Measurements from ENCODE around the gene ATP8B1. TPM values are rescaled to one million over a fixed set of nuclear protein-coding genes. Genes with fewer than 3 reads are reported as not detected.

ATP8B1 gene
- total RNA-seq, 1 experiment from 2014 or later, result 15.9 TPM

DNA sequence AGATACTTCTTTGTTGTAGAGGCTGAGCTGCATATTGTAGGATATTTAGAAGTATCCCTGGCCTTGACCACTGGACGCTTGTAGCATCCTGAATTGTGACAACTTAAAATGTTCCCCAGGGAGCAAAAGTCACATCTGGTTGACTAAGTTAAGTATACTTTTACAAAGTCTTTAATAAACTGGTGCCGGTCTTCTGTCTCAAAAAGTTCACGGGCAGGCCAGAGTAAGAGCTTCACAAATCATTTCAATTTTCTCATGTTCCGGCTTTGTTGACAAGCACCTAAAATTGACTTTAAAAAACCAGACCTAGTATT lies 18.4 kb downstream of the ATP8B1 start:
- H3K9ac ChIP-seq (ENCODE audit: low read length), result no peak overlapping the region
- no peak overlapping the region for H2AFZ ChIP-seq (ENCODE audit: low read depth, low read length, poor library complexity, severe bottlenecking)
- intact Hi-C loops (cut with micrococcal nuclease), result no loop called here
- ATAC-seq (no peak), DNase-seq (ENCODE audit: low read depth, low spot score) (no peak)
- RAD21 ChIA-PET (ENCODE audit: low non-redundant PET in 1 of 2, low total read pairs in 2 of 2, uncharacterized antibody in 2 of 2, unreplicated experiment in 2 of 2), result no interaction called here
- POLR2A ChIA-PET, result no interaction called here
- peaks cover 15% of the 10 kb centered on the region; the same call in 1 of the 2 replicates for H3K79me2 ChIP-seq (ENCODE audit: insufficient read depth, low read length)
- H3K4me1 ChIP-seq (ENCODE audit: control insufficient read depth in 1 of 2, insufficient read depth in 2 of 2, low read length in 2 of 2), result peaks cover 40 to 69% of the 10 kb centered on the region in 2 experiments
- no peaks in the 10 kb centered on the region for H3K27me3 ChIP-seq (ENCODE audit: insufficient read depth, low read length)
- no peaks in the 10 kb centered on the region for H3K9me3 ChIP-seq (ENCODE audit: control insufficient read depth in 1 of 2, insufficient read depth in 1 of 2, low read depth in 1 of 2, low read length in 2 of 2)
- CTCF ChIA-PET, result no interaction called here
- no peaks in the 10 kb centered on the region for H4K20me1 ChIP-seq (ENCODE audit: insufficient read depth)
- no peak overlapping the region for H3K4me2 ChIP-seq (ENCODE audit: low read length)
- H3K9me2 ChIP-seq (ENCODE audit: insufficient read depth), result no peaks in the 10 kb centered on the region
- H3K27ac ChIP-seq (ENCODE audit: low read depth, low read length), result no peak overlapping the region
- BruUV-seq (replicated peaks), result no TSS peak
- H3K4me3 ChIP-seq (replicated peaks in 1 of 2; ENCODE audit: low read depth in 1 of 2, low read length in 2 of 2), result no peak overlapping the region
- no peaks in the 10 kb centered on the region for H3K36me3 ChIP-seq (ENCODE audit: control insufficient read depth in 1 of 2, insufficient read depth in 2 of 2, low read length in 2 of 2)
- TF ChIP-seq YY1 (IDR thresholded peaks at IDR 0.05; ENCODE audit: extremely low read depth, insufficient replicate concordance, low read depth, low read length) (no peak), SIN3A (IDR thresholded peaks at IDR 0.05; ENCODE audit: low read depth) (no peak), SRF (IDR thresholded peaks at IDR 0.05; ENCODE audit: low read depth) (no peak), EZH2phosphoT487 (IDR thresholded peaks at IDR 0.05; ENCODE audit: borderline replicate concordance) (no peak), RAD21 (IDR thresholded peaks at IDR 0.05; ENCODE audit: low read depth) (no peak), MAX (IDR thresholded peaks at IDR 0.05) (no peak), ZFX (IDR thresholded peaks at IDR 0.05) (no peak), POLR2A (IDR thresholded peaks at IDR 0.05; ENCODE audit: borderline replicate concordance, extremely low read depth, insufficient read depth, insufficient read length) (no peak), EGR1 (IDR thresholded peaks at IDR 0.05; ENCODE audit: low read depth) (no peak), SP1 (IDR thresholded peaks at IDR 0.05; ENCODE audit: low read depth) (no peak)
- TF ChIP-seq, protein P1, sequence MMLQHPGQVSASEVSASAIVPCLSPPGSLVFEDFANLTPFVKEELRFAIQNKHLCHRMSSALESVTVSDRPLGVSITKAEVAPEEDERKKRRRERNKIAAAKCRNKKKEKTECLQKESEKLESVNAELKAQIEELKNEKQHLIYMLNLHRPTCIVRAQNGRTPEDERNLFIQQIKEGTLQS (IDR thresholded peaks at IDR 0.05), result no peak

DNA sequence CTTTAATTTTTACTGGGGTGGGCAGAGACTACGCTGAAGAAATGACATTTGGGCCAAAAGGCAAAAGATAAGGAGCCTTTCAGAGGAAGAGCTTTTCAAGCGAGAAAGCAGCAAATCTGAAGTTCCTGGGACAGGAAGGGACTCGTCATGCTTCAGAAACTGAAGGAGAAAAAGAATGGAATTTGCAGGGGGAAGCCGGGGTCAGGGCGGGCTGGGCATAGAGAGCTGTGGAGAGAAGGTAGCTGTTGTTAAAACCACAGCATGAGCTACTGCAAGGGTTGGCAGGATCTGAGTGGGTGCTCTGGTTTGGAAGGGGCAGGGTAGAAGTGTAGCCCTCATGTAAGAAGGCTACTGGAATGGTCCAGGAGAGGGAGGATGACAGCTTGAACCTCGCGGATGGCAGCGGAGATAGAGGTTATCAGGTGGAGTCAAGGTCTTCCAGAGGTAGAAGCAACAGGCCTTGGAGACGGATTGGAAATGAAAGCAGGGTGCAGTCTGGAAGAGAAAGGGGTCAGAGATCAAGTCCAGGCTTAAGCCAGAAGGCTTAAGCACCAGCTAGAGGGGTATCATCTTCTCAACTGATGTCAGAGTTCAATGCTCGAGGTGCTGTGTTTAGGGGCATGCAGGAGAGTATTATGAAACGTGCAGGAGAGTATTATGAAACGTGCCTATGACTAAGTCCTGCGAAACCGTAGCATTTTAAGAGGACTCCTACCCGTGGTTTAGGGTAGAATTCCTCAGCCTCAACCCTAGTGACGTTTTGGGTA lies 18.9 kb downstream of the ATP8B1 start:
- Histone ChIP-seq H2AFZ (ENCODE audit: low read depth, low read length, poor library complexity, severe bottlenecking) (no peak overlapping the region), H3K9me3 (ENCODE audit: control insufficient read depth in 1 of 2, insufficient read depth in 1 of 2, low read depth in 1 of 2, low read length in 2 of 2) (no peaks in the 10 kb centered on the region), H3K27ac (ENCODE audit: low read depth, low read length) (no peak overlapping the region), H3K9ac (ENCODE audit: low read length) (no peak overlapping the region), H3K4me3 (replicated peaks in 1 of 2; ENCODE audit: low read depth in 1 of 2, low read length in 2 of 2) (no peak overlapping the region), H3K79me2 (ENCODE audit: insufficient read depth, low read length) (peaks cover 15% of the 10 kb centered on the region; the same call in 1 of the 2 replicates), H4K20me1 (ENCODE audit: insufficient read depth) (no peaks in the 10 kb centered on the region), H3K27me3 (ENCODE audit: insufficient read depth, low read length) (no peaks in the 10 kb centered on the region), H3K4me1 (ENCODE audit: control insufficient read depth in 1 of 2, insufficient read depth in 2 of 2, low read length in 2 of 2) (peaks cover 38 to 67% of the 10 kb centered on the region in 2 experiments), H3K9me2 (ENCODE audit: insufficient read depth) (no peaks in the 10 kb centered on the region), H3K4me2 (ENCODE audit: low read length) (no peak overlapping the region), H3K36me3 (ENCODE audit: control insufficient read depth in 1 of 2, insufficient read depth in 2 of 2, low read length in 2 of 2) (no peaks in the 10 kb centered on the region)
- ATAC-seq (no peak), DNase-seq (ENCODE audit: low read depth, low spot score) (no peak)
- BruUV-seq (replicated peaks), result no TSS peak
- ChIA-PET POLR2A (no interaction called here), CTCF (no interaction called here), RAD21 (ENCODE audit: low non-redundant PET in 1 of 2, low total read pairs in 2 of 2, uncharacterized antibody in 2 of 2, unreplicated experiment in 2 of 2) (no interaction called here)
- intact Hi-C loops (cut with micrococcal nuclease), result no loop called here
- TF ChIP-seq POLR2AphosphoS5 (IDR thresholded peaks at IDR 0.05; ENCODE audit: low read depth, low read length), result no peak
- TF ChIP-seq FOSL1 (IDR thresholded peaks at IDR 0.05; ENCODE audit: low read depth), result no peak
- TF ChIP-seq SRF (IDR thresholded peaks at IDR 0.05; ENCODE audit: low read depth), result no peak
- no peak for TF ChIP-seq MAX (IDR thresholded peaks at IDR 0.05)
- TF ChIP-seq EGR1 (IDR thresholded peaks at IDR 0.05; ENCODE audit: low read depth), result no peak
- no peak for TF ChIP-seq EZH2phosphoT487 (IDR thresholded peaks at IDR 0.05; ENCODE audit: borderline replicate concordance)
- no peak for TF ChIP-seq CBX3 (IDR thresholded peaks at IDR 0.05; ENCODE audit: low read depth)
- TF ChIP-seq, protein P1 (IDR thresholded peaks at IDR 0.05), result no peak
- TF ChIP-seq CTCF (IDR thresholded peaks at IDR 0.05 in 2 of 3, conservative IDR thresholded peaks at IDR 0.05 in 1 of 3; ENCODE audit: borderline replicate concordance in 1 of 3, insufficient read depth in 1 of 3, low read depth in 2 of 3, low read length in 2 of 3), result no peak
- no peak for TF ChIP-seq ZFX (IDR thresholded peaks at IDR 0.05)
- no peak for TF ChIP-seq TCF7L2 (IDR thresholded peaks at IDR 0.05; ENCODE audit: borderline replicate concordance, extremely low read depth, insufficient read depth, insufficient read length)
- no peak for TF ChIP-seq JUND (IDR thresholded peaks at IDR 0.05)
- TF ChIP-seq ELF1 (IDR thresholded peaks at IDR 0.05; ENCODE audit: borderline replicate concordance, low read depth), result no peak
- no peak for TF ChIP-seq EZH2 (IDR thresholded peaks at IDR 0.05)

Data from HCT116 (cell line).